IgD-negative memory B cell (primary cell): ENCODE data around the gene CNTNAP2. TPM values are rescaled to one million over a fixed set of nuclear protein-coding genes. Genes with fewer than 3 reads are reported as not detected.
"Not testable (repeated sequence)": the region's sequence is repeated elsewhere in the genome, so short reads cannot be mapped to it uniquely, and the experiment has no call there.

Experiments used
- H3K27ac Mint-ChIP-seq, 3 donors: one replicate each; pipeline ENCODE4 v1.8.0; 2020 to 2022; ENCODE audit warnings: mild to moderate bottlenecking in 3 of 3, mixed read lengths in 3 of 3, moderate library complexity in 1 of 3
- H3K27me3 Mint-ChIP-seq: one replicate; pipeline ENCODE4 v1.8.0; 2021; ENCODE audit warnings: mixed read lengths
- H3K36me3 Mint-ChIP-seq: one replicate; pipeline ENCODE4 v1.8.0; 2020; ENCODE audit warnings: mild to moderate bottlenecking, mixed read lengths
- H3K4me1 Mint-ChIP-seq, 3 donors: one replicate each; pipeline ENCODE4 v1.8.0; 2020 to 2022; ENCODE audit warnings: mixed read lengths in 3 of 3, mild to moderate bottlenecking in 1 of 3
- H3K4me3 Mint-ChIP-seq, 4 donors: one replicate each; pipeline ENCODE4 v1.8.0; 2020 to 2022; ENCODE audit warnings: mild to moderate bottlenecking in 4 of 4, mixed read lengths in 4 of 4, moderate library complexity in 3 of 4
- H3K9me3 Mint-ChIP-seq, 3 donors: one replicate each; pipeline ENCODE4 v1.8.0; 2020 to 2021; ENCODE audit warnings: mixed read lengths in 3 of 3, mild to moderate bottlenecking in 1 of 3
- polyA plus RNA-seq: library from polyadenylated mRNA; unstranded; fragments of 300-500 nt; fragmentation: Illumina TruSeq; gene quantifications from one replicate; pipeline ENCODE4 v1.2.3, GENCODE V29; 2021

CNTNAP2 gene
- polyA plus RNA-seq, 1 donor from 2014 or later, result 47.3 TPM

- no peaks in the 10 kb centered on the region for H3K36me3 Mint-ChIP-seq
Measured at GRCh38 chr7:146874722-146875121, 758.1 kb downstream of the CNTNAP2 start.

GRCh38 chr7:146875237-146875785 lies 758.7 kb downstream of the CNTNAP2 start:
- Mint-ChIP-seq H3K4me1 (no peaks in the 10 kb centered on the region), H3K4me3 (no peak overlapping the region), H3K27ac (no peak overlapping the region), H3K36me3 (no peaks in the 10 kb centered on the region), H3K27me3 (no peaks in the 10 kb centered on the region), H3K9me3 (peaks cover 0 to 11% (median 2%) of the 10 kb centered on the region in 3 donors)

More at GRCh38 chr7:146874722-146875121, 758.1 kb downstream of the CNTNAP2 start:
- H3K27ac Mint-ChIP-seq, result no peak overlapping the region
- peaks cover 2 to 14% (median 2%) of the 10 kb centered on the region in 3 donors for H3K9me3 Mint-ChIP-seq
- no peaks in the 10 kb centered on the region for H3K4me1 Mint-ChIP-seq
- H3K27me3 Mint-ChIP-seq, result no peaks in the 10 kb centered on the region
- H3K4me3 Mint-ChIP-seq, result no peak overlapping the region

GRCh38 chr7:146875981-146876380 lies 759.4 kb downstream of the CNTNAP2 start:
- Mint-ChIP-seq H3K27me3 (no peaks in the 10 kb centered on the region), H3K4me3 (no peak overlapping the region), H3K4me1 (no peaks in the 10 kb centered on the region), H3K9me3 (peaks cover 0 to 16% (median 2%) of the 10 kb centered on the region in 3 donors), H3K27ac (no peak overlapping the region), H3K36me3 (no peaks in the 10 kb centered on the region)

GRCh38 chr7:146876411-146876810 lies 759.8 kb downstream of the CNTNAP2 start:
- Mint-ChIP-seq H3K4me3 (no peak overlapping the region), H3K27me3 (no peaks in the 10 kb centered on the region), H3K27ac (no peak overlapping the region), H3K36me3 (no peaks in the 10 kb centered on the region), H3K9me3 (peaks cover 0 to 16% (median 2%) of the 10 kb centered on the region in 3 donors), H3K4me1 (no peaks in the 10 kb centered on the region)

- Mint-ChIP-seq H3K9me3 (peaks cover 0 to 16% (median 1%) of the 10 kb centered on the region in 3 donors), H3K4me3 (peak overlapping the region in 1 of 4 donors; percentile 3), H3K27me3 (no peaks in the 10 kb centered on the region), H3K36me3 (no peaks in the 10 kb centered on the region), H3K27ac (no peak overlapping the region), H3K4me1 (no peaks in the 10 kb centered on the region)
Measured at GRCh38 chr7:146878901-146879300, 762.3 kb downstream of the CNTNAP2 start.

GRCh38 chr7:146885231-146885630 lies 768.6 kb downstream of the CNTNAP2 start:
- H3K4me1 Mint-ChIP-seq, result peaks cover 0 to 2% (median 0%) of the 10 kb centered on the region in 3 donors
- no peak overlapping the region for H3K4me3 Mint-ChIP-seq
- no peaks in the 10 kb centered on the region for H3K36me3 Mint-ChIP-seq
- H3K27ac Mint-ChIP-seq, result no peak overlapping the region
- H3K27me3 Mint-ChIP-seq, result no peaks in the 10 kb centered on the region
- H3K9me3 Mint-ChIP-seq, result peaks cover 2 to 11% (median 3%) of the 10 kb centered on the region in 3 donors

- Mint-ChIP-seq H3K4me1 (peaks cover 0 to 2% (median 0%) of the 10 kb centered on the region in 3 donors), H3K36me3 (no peaks in the 10 kb centered on the region), H3K9me3 (peaks cover 3 to 8% (median 3%) of the 10 kb centered on the region in 3 donors), H3K4me3 (no peak overlapping the region), H3K27ac (no peak overlapping the region), H3K27me3 (no peaks in the 10 kb centered on the region)
Measured at GRCh38 chr7:146889806-146890555, 773.4 kb downstream of the CNTNAP2 start.

GRCh38 chr7:146892151-146892550 lies 775.5 kb downstream of the CNTNAP2 start:
- Mint-ChIP-seq H3K27me3 (no peaks in the 10 kb centered on the region), H3K4me3 (no peak overlapping the region), H3K4me1 (no peaks in the 10 kb centered on the region), H3K9me3 (peaks cover 0 to 6% (median 3%) of the 10 kb centered on the region in 3 donors), H3K36me3 (no peaks in the 10 kb centered on the region), H3K27ac (no peak overlapping the region)

- H3K36me3 Mint-ChIP-seq, result no peaks in the 10 kb centered on the region
- H3K4me1 Mint-ChIP-seq, result no peaks in the 10 kb centered on the region
- peaks cover 0 to 6% (median 3%) of the 10 kb centered on the region in 3 donors for H3K9me3 Mint-ChIP-seq
- H3K27me3 Mint-ChIP-seq, result no peaks in the 10 kb centered on the region
- no peak overlapping the region for H3K27ac Mint-ChIP-seq
- H3K4me3 Mint-ChIP-seq, result no peak overlapping the region
Measured at GRCh38 chr7:146894927-146895326, 778.3 kb downstream of the CNTNAP2 start.

GRCh38 chr7:146902266-146902665 lies 785.7 kb downstream of the CNTNAP2 start:
- no peaks in the 10 kb centered on the region for H3K4me1 Mint-ChIP-seq
- H3K27me3 Mint-ChIP-seq, result no peaks in the 10 kb centered on the region
- H3K36me3 Mint-ChIP-seq, result peaks cover 2% of the 10 kb centered on the region
- H3K9me3 Mint-ChIP-seq, result peaks cover 0 to 3% (median 2%) of the 10 kb centered on the region in 3 donors
- no peak overlapping the region for H3K4me3 Mint-ChIP-seq
- no peak overlapping the region for H3K27ac Mint-ChIP-seq

- H3K4me3 Mint-ChIP-seq, result no peak overlapping the region
- peaks cover 0 to 3% (median 2%) of the 10 kb centered on the region in 3 donors for H3K9me3 Mint-ChIP-seq
- H3K27ac Mint-ChIP-seq, result no peak overlapping the region
- H3K36me3 Mint-ChIP-seq, result peaks cover 2% of the 10 kb centered on the region
- no peaks in the 10 kb centered on the region for H3K4me1 Mint-ChIP-seq
- H3K27me3 Mint-ChIP-seq, result no peaks in the 10 kb centered on the region
Measured at GRCh38 chr7:146902728-146903127, 786.1 kb downstream of the CNTNAP2 start.

- not testable (repeated sequence) for H3K27ac Mint-ChIP-seq, H3K4me3 Mint-ChIP-seq, H3K4me1 Mint-ChIP-seq, H3K27me3 Mint-ChIP-seq, H3K9me3 Mint-ChIP-seq, H3K36me3 Mint-ChIP-seq
Measured at GRCh38 chr7:146905746-146906145, 789.1 kb downstream of the CNTNAP2 start.

- Mint-ChIP-seq H3K27ac (no peak overlapping the region), H3K36me3 (peaks cover 5% of the 10 kb centered on the region), H3K4me1 (no peaks in the 10 kb centered on the region), H3K27me3 (no peaks in the 10 kb centered on the region), H3K9me3 (peaks cover 0 to under 1% (median 0%) of the 10 kb centered on the region in 3 donors), H3K4me3 (no peak overlapping the region)
Measured at GRCh38 chr7:146922782-146923181, 806.2 kb downstream of the CNTNAP2 start.

- no peaks in the 10 kb centered on the region for H3K36me3 Mint-ChIP-seq
- H3K27me3 Mint-ChIP-seq, result no peaks in the 10 kb centered on the region
- H3K9me3 Mint-ChIP-seq, result peaks cover 0 to 2% (median 0%) of the 10 kb centered on the region in 3 donors
- H3K4me3 Mint-ChIP-seq, result no peak overlapping the region
- no peak overlapping the region for H3K27ac Mint-ChIP-seq
- H3K4me1 Mint-ChIP-seq, result no peaks in the 10 kb centered on the region
Measured at GRCh38 chr7:146926841-146927240, 810.2 kb downstream of the CNTNAP2 start.

- Mint-ChIP-seq H3K4me1 (no peaks in the 10 kb centered on the region), H3K36me3 (peaks cover 1% of the 10 kb centered on the region), H3K27me3 (no peaks in the 10 kb centered on the region), H3K27ac (no peak overlapping the region), H3K4me3 (no peak overlapping the region), H3K9me3 (peaks cover 2 to 7% (median 3%) of the 10 kb centered on the region in 3 donors)
Measured at GRCh38 chr7:146937836-146938235, 821.2 kb downstream of the CNTNAP2 start.

GRCh38 chr7:146943483-146943882 lies 826.9 kb downstream of the CNTNAP2 start:
- Mint-ChIP-seq H3K36me3 (peaks cover 1% of the 10 kb centered on the region), H3K27ac (no peak overlapping the region), H3K4me1 (no peaks in the 10 kb centered on the region), H3K9me3 (peaks cover 1 to 6% (median 5%) of the 10 kb centered on the region in 3 donors), H3K27me3 (no peaks in the 10 kb centered on the region), H3K4me3 (no peak overlapping the region)
